H1 (cell line): Measurements from ENCODE around the gene R3HDM4. TPM values are rescaled to one million over a fixed set of nuclear protein-coding genes. Genes with fewer than 3 reads are reported as not detected.

Experiments
- FOSL1 ChIP-seq: IDR thresholded peaks from 2 replicates; pipeline ENCODE4 v1.6.1; 2011; ENCODE audit warnings: mild to moderate bottlenecking, low read depth, low read length, moderate library complexity; ENCODE audit not compliant: insufficient read depth
- GTF2F1 ChIP-seq: IDR thresholded peaks from 2 replicates; pipeline ENCODE4 v1.6.1; 2012; ENCODE audit warnings: low read depth, low read length, improper control_type of control experiment, borderline replicate concordance
- HDAC2 ChIP-seq, 2 experiments: fragments of 300-600 bp in 1 of 2; sonication (generic) in 1 of 2; IDR thresholded peaks; 2 replicates each; pipeline ENCODE4 v1.6.1; 2011 to 2012; ENCODE audit warnings: low read depth in 2 of 2, low read length in 2 of 2, mild to moderate bottlenecking in 2 of 2, moderate library complexity in 2 of 2, borderline replicate concordance in 1 of 2, inconsistent platforms in 1 of 2
- KDM4A ChIP-seq: IDR thresholded peaks from one replicate; pipeline ENCODE4 v1.7.1; 2012; ENCODE audit warnings: low read depth, mild to moderate bottlenecking, moderate library complexity, low read length, inconsistent platforms; ENCODE audit not compliant: severe bottlenecking
- polyA plus RNA-seq, 7 experiments: library from polyadenylated mRNA; depleted of rRNA in 3 of 7; stranded (reverse) in 5 of 7; unstranded in 2 of 7; fragments of >200 nt in 5 of 7; fragments of 200-250 nt in 2 of 7; gene quantifications; 1 replicate in 5 of 7; 2 replicates in 1 of 7; 4 replicates in 1 of 7; pipeline versions ENCODE4 v1.2.1 to v1.2.3, GENCODE V29; 2011 to 2013; ENCODE audit warnings: missing spikeins in 2 of 7, mixed read lengths in 2 of 7
- total RNA-seq: library from RNA; stranded (reverse); fragmentation: NEBNext Ultra II Directional; extraction: Animal tissue kit (Norgen Biotek cat#: 25700); gene quantifications from 2 replicates; pipeline ENCODE4 v1.2.1, GENCODE V29; 2021

The R3HDM4 gene
- total and polyA plus RNA-seq, 2 of the 8 experiments (the other 6 are each of a cell fraction or from before 2014, with no cell fraction given) = 76.8 to 102 TPM

DNA sequence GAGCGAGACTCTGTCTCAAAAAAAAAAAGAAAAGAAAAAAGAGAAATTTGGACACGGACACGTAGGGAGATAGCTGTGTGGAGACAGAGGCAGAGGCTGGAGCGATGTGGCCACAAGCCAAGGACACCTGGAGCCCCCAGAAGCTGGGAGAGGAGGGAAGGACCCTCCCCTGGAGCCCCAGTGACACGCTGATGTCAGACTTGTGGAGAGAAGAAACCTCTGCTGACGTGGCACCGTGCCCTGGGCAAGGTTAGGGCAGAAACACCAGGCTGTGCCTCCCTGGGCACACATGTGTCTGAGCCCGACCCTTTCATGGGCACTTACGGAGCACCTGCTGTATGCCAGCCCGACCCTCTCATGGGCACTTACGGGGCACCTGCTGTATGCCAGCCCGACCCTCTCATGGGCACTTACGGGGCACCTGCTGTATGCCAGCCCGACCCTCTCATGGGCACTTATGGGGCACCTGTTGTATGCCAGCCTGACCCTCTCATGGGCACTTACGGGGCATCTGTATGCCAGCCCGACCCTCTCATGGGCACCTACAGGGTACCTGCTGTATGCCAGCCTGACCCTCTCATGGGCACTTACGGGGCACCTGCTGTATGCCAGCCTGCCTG, 30.6 kb upstream of the R3HDM4 start (continued):
- TF ChIP-seq FOSL1 (no peak), GTF2F1 (no peak), KDM4A (no peak), HDAC2 (IDR thresholded peaks at IDR 0.05; ENCODE audit: borderline replicate concordance in 1 of 2, low read depth in 2 of 2, low read length in 2 of 2) (no peak)
